H1 (cell line): ENCODE results near the gene SIX4. TPM values are rescaled to one million over a fixed set of nuclear protein-coding genes. Genes with fewer than 3 reads are reported as not detected.

Experiments used
- ATF3 ChIP-seq: IDR thresholded peaks from 2 replicates; pipeline ENCODE4 v1.6.1; 2011; ENCODE audit warnings: low read depth, mild to moderate bottlenecking, low read length; ENCODE audit not compliant: insufficient read depth
- EP300 ChIP-seq, 2 experiments: IDR thresholded peaks; 1 replicate in 1 of 2; 2 replicates in 1 of 2; pipeline ENCODE4 v1.6.1; 2011 to 2012; ENCODE audit warnings: low read depth in 2 of 2, low read length in 2 of 2, mild to moderate bottlenecking in 2 of 2, borderline replicate concordance in 1 of 2, inconsistent platforms in 1 of 2, moderate library complexity in 1 of 2
- polyA plus RNA-seq, 7 experiments: library from polyadenylated mRNA; depleted of rRNA in 3 of 7; stranded (reverse) in 5 of 7; unstranded in 2 of 7; fragments of >200 nt in 5 of 7; fragments of 200-250 nt in 2 of 7; gene quantifications; 1 replicate in 5 of 7; 2 replicates in 1 of 7; 4 replicates in 1 of 7; pipeline versions ENCODE4 v1.2.1 to v1.2.3, GENCODE V29; 2011 to 2013; ENCODE audit warnings: missing spikeins in 2 of 7, mixed read lengths in 2 of 7
- total RNA-seq: library from RNA; stranded (reverse); fragmentation: NEBNext Ultra II Directional; extraction: Animal tissue kit (Norgen Biotek cat#: 25700); gene quantifications from 2 replicates; pipeline ENCODE4 v1.2.1, GENCODE V29; 2021

The SIX4 gene
- total and polyA plus RNA-seq, 2 of the 8 experiments (the other 6 are each of a cell fraction or from before 2014, with no cell fraction given), result 9.0 to 38.9 TPM

- no peak for TF ChIP-seq EP300 (IDR thresholded peaks at IDR 0.05; ENCODE audit: borderline replicate concordance in 1 of 2, low read depth in 2 of 2, low read length in 2 of 2)
- no peak for TF ChIP-seq ATF3
Measured at GRCh38 chr14:60758885-60759284, 34.7 kb upstream of the SIX4 start (continued).
